B cell (primary cell): ENCODE measurements around the gene C11orf86. TPM values are rescaled to one million over a fixed set of nuclear protein-coding genes. Genes with fewer than 3 reads are reported as not detected.

Experiments
- ATAC-seq: fragments of 200-7000 bp; cut with Tn5 transposase; one replicate; pipeline ENCODE4 v1.10.0; 2021; ENCODE audit warnings: low read depth, mild to moderate bottlenecking, moderate number of reproducible peaks, moderate library complexity
- CTCF ChIA-PET: fragments of 350-600 bp; sonication (Branson Sonifier 250); formaldehyde crosslinking; loops from one replicate; lab custom pipeline; 2021; ENCODE audit warnings: antibody characterized with exemption, inconsistent platforms; lab: Charles Lee
- POLR2A ChIA-PET: fragments of 350-600 bp; sonication (Branson Sonifier 250); formaldehyde crosslinking; loops from one replicate; lab custom pipeline; 2021; ENCODE audit warnings: antibody characterized with exemption; lab: Charles Lee
- DNase-seq: peaks from one replicate; pipeline ENCODE4 v3.0.0; 2013
- H2AFZ ChIP-seq: 2 replicates; pipeline ENCODE4 v1.6.1; 2012; ENCODE audit warnings: mild to moderate bottlenecking, low read depth, low read length; ENCODE audit not compliant: insufficient read depth, poor library complexity, severe bottlenecking
- H3K27ac ChIP-seq, 2 donors: 1 replicate in 1 of 2; 2 replicates in 1 of 2; pipeline ENCODE4 v1.5.1; 2012 to 2013; ENCODE audit warnings: low read length in 2 of 2, mild to moderate bottlenecking in 2 of 2, moderate library complexity in 1 of 2
- H3K27me3 ChIP-seq, 4 experiments: fragments of 200-600 bp in 1 of 4; sonication (generic) in 1 of 4; replicated peaks in 1 of 4; 1 replicate in 2 of 4; 2 replicates in 2 of 4; pipeline versions ENCODE4 v1.6.1 to v1.7.0; 2013 to 2016; ENCODE audit warnings: low read length in 3 of 4, mild to moderate bottlenecking in 2 of 4, mixed read lengths in 1 of 4, moderate library complexity in 1 of 4; ENCODE audit not compliant: insufficient read depth in 4 of 4, control insufficient read depth in 3 of 4; ENCODE audit errors: control extremely low read depth in 1 of 4
- H3K36me3 ChIP-seq, 2 experiments: replicated peaks in 1 of 2; 1 replicate in 1 of 2; 2 replicates in 1 of 2; pipeline versions ENCODE4 v1.6.1 to v1.7.1; 2013; ENCODE audit warnings: low read length in 1 of 2; ENCODE audit not compliant: insufficient read depth in 2 of 2, control insufficient read depth in 1 of 2; ENCODE audit errors: control extremely low read depth in 1 of 2, extremely low read depth in 1 of 2
- H3K4me1 ChIP-seq, 2 donors: fragments of 200-600 bp in 1 of 2; sonication (generic) in 1 of 2; 1 replicate in 1 of 2; 2 replicates in 1 of 2; pipeline versions ENCODE4 v1.5.1 to v1.6.1; 2013 to 2017; ENCODE audit warnings: low read length in 2 of 2; ENCODE audit not compliant: control insufficient read depth in 2 of 2, insufficient read depth in 2 of 2
- H3K4me2 ChIP-seq: replicated peaks from 2 replicates; pipeline ENCODE3; 2012; ENCODE audit warnings: mild to moderate bottlenecking, low read depth, low read length; ENCODE audit not compliant: poor library complexity, severe bottlenecking
- H3K4me3 ChIP-seq, 5 experiments: fragments of 200-600 bp in 1 of 5; sonication (generic) in 1 of 5; 1 replicate in 3 of 5; 2 replicates in 2 of 5; pipeline versions ENCODE4 v1.5.1 to v1.7.0; 2011 to 2016; ENCODE audit warnings: low read length in 4 of 5, mild to moderate bottlenecking in 4 of 5, low read depth in 2 of 5, control low read depth in 1 of 5, moderate library complexity in 1 of 5; ENCODE audit not compliant: insufficient read depth in 1 of 5; ENCODE audit errors: control extremely low read depth in 1 of 5, extremely low read depth in 1 of 5
- H3K79me2 ChIP-seq: fragments of 200-600 bp; sonication (generic); one replicate; pipeline ENCODE4 v1.6.0; 2016; ENCODE audit warnings: low read length; ENCODE audit not compliant: control insufficient read depth, insufficient read depth
- H3K9ac ChIP-seq: fragments of 200-600 bp; sonication (generic); 2 replicates; pipeline ENCODE4 v1.6.1; 2017; ENCODE audit warnings: mild to moderate bottlenecking, low read length, moderate library complexity
- H3K9me3 ChIP-seq, 3 donors: one replicate each; pipeline versions ENCODE4 v1.6.1 to v1.7.1; 2013; ENCODE audit warnings: low read length in 2 of 3; ENCODE audit not compliant: control insufficient read depth in 2 of 3, insufficient read depth in 1 of 3; ENCODE audit errors: control extremely low read depth in 1 of 3
- H4K20me1 ChIP-seq: 2 replicates; pipeline ENCODE4 v1.6.0; 2012; ENCODE audit warnings: mild to moderate bottlenecking, low read length; ENCODE audit not compliant: insufficient read depth, control insufficient read depth, poor library complexity, severe bottlenecking
- H3K27ac Mint-ChIP-seq: one replicate; pipeline ENCODE4 v1.8.0; 2021; ENCODE audit warnings: mixed read lengths
- H3K27me3 Mint-ChIP-seq: one replicate; pipeline ENCODE4 v1.8.0; 2021; ENCODE audit warnings: mixed read lengths
- H3K4me1 Mint-ChIP-seq: one replicate; pipeline ENCODE4 v1.8.0; 2021; ENCODE audit warnings: mixed read lengths
- H3K4me3 Mint-ChIP-seq: one replicate; pipeline ENCODE4 v1.8.0; 2021; ENCODE audit warnings: mixed read lengths
- H3K9me3 Mint-ChIP-seq: one replicate; pipeline ENCODE4 v1.8.0; 2022; ENCODE audit warnings: mixed read lengths; ENCODE audit not compliant: insufficient read depth
- EZH2 ChIP-seq: IDR thresholded peaks from 2 replicates; pipeline ENCODE4 v1.6.1; 2012; ENCODE audit warnings: borderline replicate concordance, low read depth, mild to moderate bottlenecking, moderate library complexity, low read length; ENCODE audit not compliant: insufficient read depth, poor library complexity, severe bottlenecking
- WGBS: methylation state at CpG from one replicate; pipeline ENCODE4 v1.1.5; 2013; ENCODE audit warnings: missing lambda C conversion rate; ENCODE audit not compliant: insufficient coverage; 5-methylcytosine and 5-hydroxymethylcytosine counted together
- intact Hi-C: fragments of 100-400 bp; cut with micrococcal nuclease; formaldehyde crosslinking; loops from one replicate; pipeline ENCODE4 v1.10.0; 2022
- polyA plus RNA-seq: library from polyadenylated mRNA; depleted of rRNA; stranded (reverse); fragments of >200 nt; gene quantifications from 2 replicates; pipeline ENCODE4 v1.2.3, GENCODE V29; 2012
- total RNA-seq, 2 donors: library from RNA; stranded (reverse); fragments of 120-200 nt in 1 of 2; gene quantifications; 1 replicate in 1 of 2; 2 replicates in 1 of 2; pipeline versions ENCODE4 v1.2.3 to v1.2.4, GENCODE V29; 2013 to 2022
- TF ChIP-seq, protein P1 (sequence below): fragments of 200-600 bp; IDR thresholded peaks from one replicate; pipeline ENCODE4 v1.8.0; 2022; ENCODE audit warnings: antibody characterized with exemption, mild to moderate bottlenecking

C11orf86 gene
- total and polyA plus RNA-seq, 2 donors (not counting 1 experiment from before 2014, with no cell fraction given), result not detected

GRCh38 chr11:66986178-66986545 lies 11.1 kb downstream of the C11orf86 start:
- H3K9me3 Mint-ChIP-seq, result no peaks in the 10 kb centered on the region
- no peaks in the 10 kb centered on the region for H3K4me1 Mint-ChIP-seq
- ATAC-seq (no peak), DNase-seq (no peak)
- H3K4me3 ChIP-seq, result no peak overlapping the region
- H4K20me1 ChIP-seq, result no peaks in the 10 kb centered on the region
- no peak overlapping the region for H3K27ac Mint-ChIP-seq
- no peaks in the 10 kb centered on the region for H3K79me2 ChIP-seq
- intact Hi-C loops, result no loop called here
- no peaks in the 10 kb centered on the region for H3K36me3 ChIP-seq
- H3K4me2 ChIP-seq, result no peak overlapping the region
- CTCF ChIA-PET, result no interaction called here
- no peaks in the 10 kb centered on the region for H3K4me1 ChIP-seq
- POLR2A ChIA-PET, result no interaction called here
- H3K27ac ChIP-seq, result no peak overlapping the region
- TF ChIP-seq, protein P1, sequence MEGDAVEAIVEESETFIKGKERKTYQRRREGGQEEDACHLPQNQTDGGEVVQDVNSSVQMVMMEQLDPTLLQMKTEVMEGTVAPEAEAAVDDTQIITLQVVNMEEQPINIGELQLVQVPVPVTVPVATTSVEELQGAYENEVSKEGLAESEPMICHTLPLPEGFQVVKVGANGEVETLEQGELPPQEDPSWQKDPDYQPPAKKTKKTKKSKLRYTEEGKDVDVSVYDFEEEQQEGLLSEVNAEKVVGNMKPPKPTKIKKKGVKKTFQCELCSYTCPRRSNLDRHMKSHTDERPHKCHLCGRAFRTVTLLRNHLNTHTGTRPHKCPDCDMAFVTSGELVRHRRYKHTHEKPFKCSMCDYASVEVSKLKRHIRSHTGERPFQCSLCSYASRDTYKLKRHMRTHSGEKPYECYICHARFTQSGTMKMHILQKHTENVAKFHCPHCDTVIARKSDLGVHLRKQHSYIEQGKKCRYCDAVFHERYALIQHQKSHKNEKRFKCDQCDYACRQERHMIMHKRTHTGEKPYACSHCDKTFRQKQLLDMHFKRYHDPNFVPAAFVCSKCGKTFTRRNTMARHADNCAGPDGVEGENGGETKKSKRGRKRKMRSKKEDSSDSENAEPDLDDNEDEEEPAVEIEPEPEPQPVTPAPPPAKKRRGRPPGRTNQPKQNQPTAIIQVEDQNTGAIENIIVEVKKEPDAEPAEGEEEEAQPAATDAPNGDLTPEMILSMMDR, result no peak
- no peak for TF ChIP-seq EZH2
- no peak overlapping the region for H2AFZ ChIP-seq
- H3K4me3 Mint-ChIP-seq, result no peak overlapping the region
- peaks cover 41% of the 10 kb centered on the region for H3K27me3 Mint-ChIP-seq
- WGBS, result 97% methylated on average over 5 of the region's 7 CpGs
- no peak overlapping the region for H3K9ac ChIP-seq
- H3K9me3 ChIP-seq, result no peaks in the 10 kb centered on the region
- peaks cover 0 to 14% (median 0%) of the 10 kb centered on the region in 4 experiments for H3K27me3 ChIP-seq

- Mint-ChIP-seq H3K9me3 (no peaks in the 10 kb centered on the region), H3K4me3 (no peak overlapping the region), H3K4me1 (no peaks in the 10 kb centered on the region), H3K27me3 (peaks cover 41% of the 10 kb centered on the region), H3K27ac (no peak overlapping the region)
- Histone ChIP-seq H3K27me3 (peaks cover 0 to 17% (median 0%) of the 10 kb centered on the region in 4 experiments), H3K9me3 (no peaks in the 10 kb centered on the region), H3K4me3 (no peak overlapping the region), H2AFZ (no peak overlapping the region), H3K27ac (no peak overlapping the region), H4K20me1 (no peaks in the 10 kb centered on the region), H3K79me2 (no peaks in the 10 kb centered on the region), H3K4me1 (no peaks in the 10 kb centered on the region), H3K9ac (no peak overlapping the region), H3K36me3 (no peaks in the 10 kb centered on the region), H3K4me2 (no peak overlapping the region)
- intact Hi-C loops, result no loop called here
- ChIA-PET POLR2A (interaction anchor here (0.6 kb wide), 2 partner anchors 66 to 757 kb away, joined by 3 to 6 read pairs; no protein-coding TSS in a partner anchor), CTCF (no interaction called here)
- TF ChIP-seq EZH2, result no peak
- TF ChIP-seq, protein P1, result no peak
- DNase-seq (no peak), ATAC-seq (no peak)
- 92% methylated on average over 2 of the region's 6 CpGs for WGBS
Measured at GRCh38 chr11:66987158-66987620, 12.1 kb downstream of the C11orf86 start.
